ENCODE results near the gene AOPEP. TPM values are rescaled to one million over a fixed set of nuclear protein-coding genes. Genes with fewer than 3 reads are reported as not detected.

AOPEP gene
- total and polyA plus RNA-seq, 9 of the 15 experiments (the other 6 are each of a cell fraction or from before 2014, with no cell fraction given), result 4.5 to 19.3 (median 13.5) TPM

DNA sequence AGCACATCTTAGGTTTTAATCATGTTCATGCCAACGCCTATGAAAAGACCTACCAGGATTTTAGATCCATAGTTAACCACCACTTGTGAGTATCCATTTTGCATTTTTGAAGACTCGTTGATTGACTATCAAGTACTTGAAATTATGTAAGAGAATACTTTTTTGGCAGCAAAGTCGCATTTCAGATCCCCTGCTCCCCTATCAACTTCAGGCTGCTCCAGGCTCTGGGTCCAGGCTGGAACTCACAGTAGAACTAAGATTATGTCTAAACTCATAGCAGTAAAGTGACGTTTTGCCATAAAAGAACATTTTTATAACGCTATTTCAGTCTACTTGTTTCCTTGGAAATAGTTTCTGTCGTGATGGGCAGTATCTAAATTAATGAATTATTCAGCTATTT lies 323.3 kb downstream of the AOPEP start (continued):
- TF ChIP-seq, protein P1, sequence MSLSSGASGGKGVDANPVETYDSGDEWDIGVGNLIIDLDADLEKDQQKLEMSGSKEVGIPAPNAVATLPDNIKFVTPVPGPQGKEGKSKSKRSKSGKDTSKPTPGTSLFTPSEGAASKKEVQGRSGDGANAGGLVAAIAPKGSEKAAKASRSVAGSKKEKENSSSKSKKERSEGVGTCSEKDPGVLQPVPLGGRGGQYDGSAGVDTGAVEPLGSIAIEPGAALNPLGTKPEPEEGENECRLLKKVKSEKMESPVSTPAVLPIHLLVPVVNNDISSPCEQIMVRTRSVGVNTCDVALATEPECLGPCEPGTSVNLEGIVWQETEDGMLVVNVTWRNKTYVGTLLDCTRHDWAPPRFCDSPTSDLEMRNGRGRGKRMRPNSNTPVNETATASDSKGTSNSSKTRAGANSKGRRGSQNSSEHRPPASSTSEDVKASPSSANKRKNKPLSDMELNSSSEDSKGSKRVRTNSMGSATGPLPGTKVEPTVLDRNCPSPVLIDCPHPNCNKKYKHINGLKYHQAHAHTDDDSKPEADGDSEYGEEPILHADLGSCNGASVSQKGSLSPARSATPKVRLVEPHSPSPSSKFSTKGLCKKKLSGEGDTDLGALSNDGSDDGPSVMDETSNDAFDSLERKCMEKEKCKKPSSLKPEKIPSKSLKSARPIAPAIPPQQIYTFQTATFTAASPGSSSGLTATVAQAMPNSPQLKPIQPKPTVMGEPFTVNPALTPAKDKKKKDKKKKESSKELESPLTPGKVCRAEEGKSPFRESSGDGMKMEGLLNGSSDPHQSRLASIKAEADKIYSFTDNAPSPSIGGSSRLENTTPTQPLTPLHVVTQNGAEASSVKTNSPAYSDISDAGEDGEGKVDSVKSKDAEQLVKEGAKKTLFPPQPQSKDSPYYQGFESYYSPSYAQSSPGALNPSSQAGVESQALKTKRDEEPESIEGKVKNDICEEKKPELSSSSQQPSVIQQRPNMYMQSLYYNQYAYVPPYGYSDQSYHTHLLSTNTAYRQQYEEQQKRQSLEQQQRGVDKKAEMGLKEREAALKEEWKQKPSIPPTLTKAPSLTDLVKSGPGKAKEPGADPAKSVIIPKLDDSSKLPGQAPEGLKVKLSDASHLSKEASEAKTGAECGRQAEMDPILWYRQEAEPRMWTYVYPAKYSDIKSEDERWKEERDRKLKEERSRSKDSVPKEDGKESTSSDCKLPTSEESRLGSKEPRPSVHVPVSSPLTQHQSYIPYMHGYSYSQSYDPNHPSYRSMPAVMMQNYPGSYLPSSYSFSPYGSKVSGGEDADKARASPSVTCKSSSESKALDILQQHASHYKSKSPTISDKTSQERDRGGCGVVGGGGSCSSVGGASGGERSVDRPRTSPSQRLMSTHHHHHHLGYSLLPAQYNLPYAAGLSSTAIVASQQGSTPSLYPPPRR (CRISPR knock-in tag; IDR thresholded peaks at IDR 0.05; ENCODE audit: borderline replicate concordance), result no peak
- TF ChIP-seq TRIM24 (IDR thresholded peaks at IDR 0.05), result no peak
- TF ChIP-seq, protein P2, sequence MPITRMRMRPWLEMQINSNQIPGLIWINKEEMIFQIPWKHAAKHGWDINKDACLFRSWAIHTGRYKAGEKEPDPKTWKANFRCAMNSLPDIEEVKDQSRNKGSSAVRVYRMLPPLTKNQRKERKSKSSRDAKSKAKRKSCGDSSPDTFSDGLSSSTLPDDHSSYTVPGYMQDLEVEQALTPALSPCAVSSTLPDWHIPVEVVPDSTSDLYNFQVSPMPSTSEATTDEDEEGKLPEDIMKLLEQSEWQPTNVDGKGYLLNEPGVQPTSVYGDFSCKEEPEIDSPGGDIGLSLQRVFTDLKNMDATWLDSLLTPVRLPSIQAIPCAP (CRISPR knock-in tag; IDR thresholded peaks at IDR 0.05; ENCODE audit: borderline replicate concordance), result no peak
- TF ChIP-seq, protein P3, sequence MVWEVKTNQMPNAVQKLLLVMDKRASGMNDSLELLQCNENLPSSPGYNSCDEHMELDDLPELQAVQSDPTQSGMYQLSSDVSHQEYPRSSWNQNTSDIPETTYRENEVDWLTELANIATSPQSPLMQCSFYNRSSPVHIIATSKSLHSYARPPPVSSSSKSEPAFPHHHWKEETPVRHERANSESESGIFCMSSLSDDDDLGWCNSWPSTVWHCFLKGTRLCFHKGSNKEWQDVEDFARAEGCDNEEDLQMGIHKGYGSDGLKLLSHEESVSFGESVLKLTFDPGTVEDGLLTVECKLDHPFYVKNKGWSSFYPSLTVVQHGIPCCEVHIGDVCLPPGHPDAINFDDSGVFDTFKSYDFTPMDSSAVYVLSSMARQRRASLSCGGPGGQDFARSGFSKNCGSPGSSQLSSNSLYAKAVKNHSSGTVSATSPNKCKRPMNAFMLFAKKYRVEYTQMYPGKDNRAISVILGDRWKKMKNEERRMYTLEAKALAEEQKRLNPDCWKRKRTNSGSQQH (CRISPR knock-in tag; IDR thresholded peaks at IDR 0.05), result no peak

Data from K562 (cell line).